BE2C (cell line): Measurements from ENCODE around the gene SYT1.

Source experiments
- DNase-seq: peaks from one replicate; pipeline ENCODE4 v3.0.0-alpha.2; 2020
- H3K27me3 ChIP-seq: fragments of 250-450 bp; sonication (Bioruptor Pico); 2 replicates; pipeline ENCODE4 v1.5.1; 2020; ENCODE audit warnings: mild to moderate bottlenecking
- H3K36me3 ChIP-seq: fragments of 250-450 bp; sonication (Bioruptor Pico); 2 replicates; pipeline ENCODE4 v1.5.1; 2020; ENCODE audit warnings: mild to moderate bottlenecking
- H3K4me1 ChIP-seq: fragments of 250-450 bp; sonication (Bioruptor Pico); 2 replicates; pipeline ENCODE4 v1.5.1; 2020
- H3K4me3 ChIP-seq: 2 replicates; pipeline ENCODE4 v1.5.1; 2011; ENCODE audit warnings: low read depth, low read length
- H3K9me3 ChIP-seq: fragments of 250-450 bp; sonication (Bioruptor Pico); 2 replicates; pipeline ENCODE4 v1.5.1; 2020
- TF ChIP-seq, protein P1 (sequence below): IDR thresholded peaks from 2 replicates; pipeline ENCODE4 v1.5.1; 2012; ENCODE audit warnings: mild to moderate bottlenecking, low read depth, low read length

SYT1 gene

DNA sequence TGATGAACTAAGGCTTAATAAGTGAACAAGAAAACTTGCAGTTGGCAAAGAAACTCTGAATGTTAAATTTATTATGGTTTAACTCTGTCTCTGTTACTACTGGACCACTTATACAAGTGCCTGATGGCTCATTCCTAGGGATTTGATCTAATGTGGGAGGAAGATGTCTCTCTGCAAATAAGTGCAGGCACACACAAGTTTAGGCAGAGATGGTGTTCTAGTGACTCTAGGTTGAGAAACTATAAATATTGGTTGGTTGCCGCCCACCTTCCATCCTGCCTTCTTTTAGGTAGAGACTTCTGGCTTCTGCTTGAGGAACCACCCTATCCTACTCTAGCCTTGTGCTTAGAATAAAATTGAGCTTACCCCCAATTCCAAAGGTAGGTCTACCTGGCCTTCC, 570.0 kb downstream of the SYT1 start:
- Histone ChIP-seq H3K36me3 (no peaks in the 10 kb centered on the region), H3K4me3 (no peak overlapping the region), H3K9me3 (no peaks in the 10 kb centered on the region), H3K4me1 (no peaks in the 10 kb centered on the region), H3K27me3 (no peaks in the 10 kb centered on the region)
- TF ChIP-seq, protein P1, sequence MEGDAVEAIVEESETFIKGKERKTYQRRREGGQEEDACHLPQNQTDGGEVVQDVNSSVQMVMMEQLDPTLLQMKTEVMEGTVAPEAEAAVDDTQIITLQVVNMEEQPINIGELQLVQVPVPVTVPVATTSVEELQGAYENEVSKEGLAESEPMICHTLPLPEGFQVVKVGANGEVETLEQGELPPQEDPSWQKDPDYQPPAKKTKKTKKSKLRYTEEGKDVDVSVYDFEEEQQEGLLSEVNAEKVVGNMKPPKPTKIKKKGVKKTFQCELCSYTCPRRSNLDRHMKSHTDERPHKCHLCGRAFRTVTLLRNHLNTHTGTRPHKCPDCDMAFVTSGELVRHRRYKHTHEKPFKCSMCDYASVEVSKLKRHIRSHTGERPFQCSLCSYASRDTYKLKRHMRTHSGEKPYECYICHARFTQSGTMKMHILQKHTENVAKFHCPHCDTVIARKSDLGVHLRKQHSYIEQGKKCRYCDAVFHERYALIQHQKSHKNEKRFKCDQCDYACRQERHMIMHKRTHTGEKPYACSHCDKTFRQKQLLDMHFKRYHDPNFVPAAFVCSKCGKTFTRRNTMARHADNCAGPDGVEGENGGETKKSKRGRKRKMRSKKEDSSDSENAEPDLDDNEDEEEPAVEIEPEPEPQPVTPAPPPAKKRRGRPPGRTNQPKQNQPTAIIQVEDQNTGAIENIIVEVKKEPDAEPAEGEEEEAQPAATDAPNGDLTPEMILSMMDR: no peak
- DNase-seq: no peak

DNA sequence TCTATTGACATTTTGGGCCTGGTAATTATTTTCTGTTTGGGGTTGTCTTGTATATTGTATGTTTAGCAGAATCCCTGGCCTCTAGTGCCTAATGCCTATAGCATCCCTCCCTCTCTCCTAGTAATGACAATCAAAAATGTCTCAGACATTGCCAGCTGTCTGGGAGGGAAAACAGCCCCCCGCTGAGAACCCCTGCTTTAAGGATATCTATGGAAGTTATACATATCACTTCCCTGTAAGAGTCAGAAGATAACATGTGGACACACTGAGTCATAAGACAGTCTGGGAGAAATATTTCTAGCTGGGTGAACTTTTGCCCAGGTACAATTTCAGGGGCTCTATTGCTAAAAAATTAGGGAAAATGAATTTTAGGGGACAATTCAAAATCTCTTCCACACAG, 571.2 kb downstream of the SYT1 start:
- Histone ChIP-seq H3K4me3 (no peak overlapping the region), H3K27me3 (no peaks in the 10 kb centered on the region), H3K4me1 (no peaks in the 10 kb centered on the region; the same call in 1 of the 2 replicates), H3K36me3 (no peaks in the 10 kb centered on the region; the same call in 1 of the 2 replicates), H3K9me3 (no peaks in the 10 kb centered on the region)
- TF ChIP-seq, protein P1: no peak
- no peak for DNase-seq

DNA sequence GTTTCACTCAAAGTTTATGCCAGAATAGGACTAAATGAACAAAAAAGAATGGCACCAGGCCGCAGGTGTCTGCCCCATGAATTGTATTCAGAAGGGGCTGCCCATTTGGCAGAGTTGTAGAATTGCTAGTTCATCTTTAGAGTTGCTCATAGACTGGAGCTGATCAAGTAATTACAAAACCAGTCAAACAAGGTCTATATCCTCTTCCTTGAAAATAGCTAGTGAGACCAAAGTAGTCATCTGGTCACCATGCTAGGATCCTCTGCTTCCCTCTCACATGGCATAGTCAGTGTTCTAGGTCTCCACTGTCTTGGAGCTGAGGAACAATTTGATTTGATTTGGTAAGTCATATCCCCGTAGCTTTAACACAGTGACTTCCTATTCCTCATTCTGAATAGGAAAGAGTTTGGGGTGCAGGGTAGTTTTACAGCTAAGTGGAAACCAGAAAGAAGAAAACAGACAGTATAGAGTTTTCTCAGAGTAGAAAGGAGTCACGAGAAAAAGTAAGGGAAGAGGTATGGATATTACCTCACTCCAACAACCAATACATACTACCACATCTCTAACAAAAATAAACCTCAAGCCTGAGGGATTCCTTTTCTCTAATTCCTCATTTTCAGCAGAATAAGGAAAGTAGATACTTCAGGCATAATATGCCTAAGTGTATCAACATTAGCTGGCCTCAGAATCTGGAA, 574.1 kb downstream of the SYT1 start:
- H3K4me3 ChIP-seq: no peak overlapping the region
- no peaks in the 10 kb centered on the region for H3K9me3 ChIP-seq
- TF ChIP-seq, protein P1: no peak
- peaks cover 7% of the 10 kb centered on the region; the same call in 1 of the 2 replicates for H3K4me1 ChIP-seq
- H3K27me3 ChIP-seq: no peaks in the 10 kb centered on the region
- no peak for DNase-seq
- H3K36me3 ChIP-seq: peaks cover 5% of the 10 kb centered on the region

DNA sequence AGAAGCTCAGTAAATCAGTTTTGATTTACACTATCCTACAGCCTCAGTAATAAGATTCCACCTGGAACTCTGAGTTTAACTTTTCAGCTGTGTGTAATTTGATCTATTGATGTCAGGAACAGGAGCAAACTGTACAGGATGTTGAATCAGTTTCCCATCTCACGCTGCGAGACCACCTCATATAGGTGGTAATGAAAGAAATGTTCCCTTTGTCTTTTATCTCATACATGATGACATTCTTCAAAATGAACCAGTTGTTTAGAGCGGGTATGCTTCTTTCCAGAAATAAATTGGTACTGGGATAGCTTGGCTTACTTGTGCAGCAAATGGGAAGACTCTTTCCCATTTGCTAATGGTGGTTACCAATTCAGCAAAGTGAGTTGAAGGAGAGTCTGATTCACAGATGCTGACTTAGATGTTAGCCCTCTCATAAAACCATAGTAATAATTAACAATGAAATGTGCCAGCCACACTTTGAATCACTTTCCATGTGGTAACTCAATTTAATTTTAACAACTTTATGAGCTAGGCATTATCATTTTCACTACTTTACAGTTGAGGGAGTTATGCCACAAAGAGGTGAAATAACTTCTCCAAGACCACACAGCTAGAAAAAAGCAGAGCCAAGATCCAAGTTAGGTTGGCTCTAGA, 574.7 kb downstream of the SYT1 start:
- Histone ChIP-seq H3K4me3 (no peak overlapping the region), H3K9me3 (no peaks in the 10 kb centered on the region), H3K36me3 (peaks cover 12% of the 10 kb centered on the region), H3K4me1 (peaks cover 7% of the 10 kb centered on the region; the same call in 1 of the 2 replicates), H3K27me3 (no peaks in the 10 kb centered on the region)
- TF ChIP-seq, protein P1: no peak
- no peak for DNase-seq

DNA sequence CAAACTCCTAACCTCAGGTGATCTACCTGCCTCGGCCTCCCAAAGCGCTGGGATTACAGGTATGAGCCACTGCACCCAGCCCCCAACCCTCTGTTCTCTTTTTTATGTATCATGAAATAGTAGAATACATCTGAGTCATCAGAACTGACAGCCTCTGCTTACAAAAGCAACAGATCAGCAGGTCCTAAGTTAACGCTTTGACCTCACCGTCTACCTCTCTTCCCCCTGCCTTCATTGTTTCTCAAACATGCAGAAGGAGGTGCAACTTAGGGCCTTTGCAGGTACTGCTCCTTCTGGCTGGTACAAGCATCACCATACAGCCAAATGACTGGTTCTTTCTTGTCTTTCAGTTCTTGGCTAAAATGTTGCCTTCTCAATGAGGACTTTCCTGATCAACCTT, 577.0 kb downstream of the SYT1 start:
- no peak overlapping the region for H3K4me3 ChIP-seq
- no peaks in the 10 kb centered on the region for H3K27me3 ChIP-seq
- TF ChIP-seq, protein P1: no peak
- no peaks in the 10 kb centered on the region for H3K9me3 ChIP-seq
- DNase-seq: no peak
- H3K36me3 ChIP-seq: peaks cover 30% of the 10 kb centered on the region
- H3K4me1 ChIP-seq: peaks cover 7% of the 10 kb centered on the region; the same call in 1 of the 2 replicates

DNA sequence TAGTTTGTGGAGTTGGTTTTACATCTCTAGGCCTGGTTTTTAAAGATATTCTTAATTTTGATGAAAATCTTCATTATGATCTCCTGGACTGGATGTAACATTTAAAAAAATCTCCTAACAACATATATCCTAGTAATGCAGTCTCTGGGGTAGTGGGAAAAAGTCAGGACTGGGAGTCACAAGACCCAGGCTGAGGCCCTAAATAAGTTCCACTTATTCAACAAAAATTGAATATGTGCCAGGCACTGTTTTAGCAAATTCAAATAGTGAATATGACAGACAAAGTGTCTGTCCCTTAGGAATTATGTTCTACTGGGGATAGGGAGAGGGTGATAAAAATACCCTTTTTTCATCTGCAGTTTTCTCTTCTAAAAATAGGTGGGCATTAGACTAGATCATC, 577.8 kb downstream of the SYT1 start:
- no peak overlapping the region for H3K4me3 ChIP-seq
- H3K27me3 ChIP-seq: no peaks in the 10 kb centered on the region

More for the DNA sequence above, 577.8 kb downstream of the SYT1 start:
- no peaks in the 10 kb centered on the region for H3K9me3 ChIP-seq
- peaks cover 9% of the 10 kb centered on the region; the same call in 1 of the 2 replicates for H3K4me1 ChIP-seq
- H3K36me3 ChIP-seq: peaks cover 31% of the 10 kb centered on the region
- TF ChIP-seq, protein P1: no peak
- no peak for DNase-seq
